Measurements from ENCODE around the gene MLLT3. TPM values are rescaled to one million over a fixed set of nuclear protein-coding genes. Genes with fewer than 3 reads are reported as not detected.
A peak's percentile ranks its signal among the peaks of the same experiment; 100 is the strongest.

MLLT3 gene
- total RNA-seq, 1 donor from 2014 or later, result 15.8 TPM

GRCh38 chr9:20373263-20373662 is 249.0 kb downstream of the MLLT3 start:
- TF ChIP-seq CTCF (IDR thresholded peaks at IDR 0.05; ENCODE audit: insufficient read depth, low read length, severe bottlenecking), result no peak
- DNase-seq (ENCODE audit: low read depth) (no peak), FAIRE-seq (no peak)
- no peaks in the 10 kb centered on the region for H3K27me3 ChIP-seq (ENCODE audit: control insufficient read depth, insufficient read depth, low read length)
- no peaks in the 10 kb centered on the region for H3K36me3 ChIP-seq (ENCODE audit: control insufficient read depth, insufficient read depth, low read length)
- no peak overlapping the region for H3K4me3 ChIP-seq (ENCODE audit: low read depth, low read length)

- no peaks in the 10 kb centered on the region for H3K36me3 ChIP-seq (ENCODE audit: control insufficient read depth, insufficient read depth, low read length)
- no peak overlapping the region for H3K4me3 ChIP-seq (ENCODE audit: low read depth, low read length)
- H3K27me3 ChIP-seq (ENCODE audit: control insufficient read depth, insufficient read depth, low read length), result no peaks in the 10 kb centered on the region
- no peak for FAIRE-seq
- DNase-seq (ENCODE audit: low read depth), result no peak
- TF ChIP-seq CTCF (IDR thresholded peaks at IDR 0.05; ENCODE audit: insufficient read depth, low read length, severe bottlenecking), result no peak
Observed at GRCh38 chr9:20369391-20369790, 252.9 kb downstream of the MLLT3 start.

- FAIRE-seq (peak; percentile 40), DNase-seq (ENCODE audit: low read depth) (no peak)
- Histone ChIP-seq H3K4me3 (ENCODE audit: low read depth, low read length) (no peak overlapping the region), H3K36me3 (ENCODE audit: control insufficient read depth, insufficient read depth, low read length) (peaks cover 2% of the 10 kb centered on the region), H3K27me3 (ENCODE audit: control insufficient read depth, insufficient read depth, low read length) (no peaks in the 10 kb centered on the region)
- TF ChIP-seq CTCF (IDR thresholded peaks at IDR 0.05; ENCODE audit: insufficient read depth, low read length, severe bottlenecking), result no peak
Observed at GRCh38 chr9:20367855-20368254, 254.4 kb downstream of the MLLT3 start.

GRCh38 chr9:20364959-20365358 is 257.3 kb downstream of the MLLT3 start:
- TF ChIP-seq CTCF (IDR thresholded peaks at IDR 0.05; ENCODE audit: insufficient read depth, low read length, severe bottlenecking), result no peak
- H3K27me3 ChIP-seq (ENCODE audit: control insufficient read depth, insufficient read depth, low read length), result no peaks in the 10 kb centered on the region
- DNase-seq (ENCODE audit: low read depth), result no peak
- no peak for FAIRE-seq
- H3K4me3 ChIP-seq (ENCODE audit: low read depth, low read length), result no peak overlapping the region
- peaks cover 2% of the 10 kb centered on the region for H3K36me3 ChIP-seq (ENCODE audit: control insufficient read depth, insufficient read depth, low read length)

GRCh38 chr9:20363233-20363632 is 259.1 kb downstream of the MLLT3 start:
- no peak for TF ChIP-seq CTCF (IDR thresholded peaks at IDR 0.05; ENCODE audit: insufficient read depth, low read length, severe bottlenecking)
- no peak for FAIRE-seq
- Histone ChIP-seq H3K4me3 (ENCODE audit: low read depth, low read length) (no peak overlapping the region), H3K27me3 (ENCODE audit: control insufficient read depth, insufficient read depth, low read length) (no peaks in the 10 kb centered on the region), H3K36me3 (ENCODE audit: control insufficient read depth, insufficient read depth, low read length) (peaks cover 2% of the 10 kb centered on the region)
- no peak for DNase-seq (ENCODE audit: low read depth)

Measured in bronchial epithelial cell (primary cell).